ENCODE data around the gene RIMS1.

DNA sequence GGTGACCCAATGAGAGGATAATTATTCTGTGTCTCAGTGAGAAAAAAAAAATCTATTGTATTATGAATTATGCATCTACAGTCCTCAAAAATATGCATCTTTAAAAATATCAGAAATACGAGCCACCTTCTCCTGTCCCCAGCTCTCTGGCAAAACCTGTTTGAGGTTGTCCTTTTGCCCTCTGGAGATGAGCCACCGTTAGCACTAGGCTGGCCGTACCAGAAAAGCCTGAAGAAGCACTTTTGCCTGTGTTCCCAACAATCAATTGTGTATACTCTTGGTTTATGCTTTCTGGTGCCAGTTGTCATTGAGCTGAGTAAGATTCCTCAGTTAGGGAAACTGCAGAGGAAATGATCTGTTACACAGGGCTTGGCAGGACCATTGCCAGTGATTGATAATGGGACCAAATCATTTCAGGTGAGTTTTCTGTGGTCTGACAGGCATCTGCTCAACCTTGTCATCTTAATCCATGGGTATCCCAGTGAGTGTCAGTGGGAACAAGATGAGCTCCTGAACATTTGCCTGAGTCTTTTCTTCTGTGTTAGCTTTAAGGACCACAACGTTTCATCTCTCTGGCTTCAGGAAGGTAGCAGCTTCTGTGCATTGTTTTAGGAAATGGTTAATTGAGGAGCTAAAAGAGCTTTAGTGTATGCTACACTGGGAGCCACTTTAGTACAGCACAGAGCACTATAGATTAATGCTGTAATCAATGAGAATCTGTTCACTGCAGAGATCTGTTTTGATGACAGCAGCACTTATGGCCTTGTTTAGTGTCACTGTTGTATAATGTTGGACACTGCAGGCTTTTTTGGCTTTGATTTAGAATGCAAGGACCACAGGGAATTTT lies 330.1 kb downstream of the RIMS1 start:
- TF ChIP-seq, protein P1, sequence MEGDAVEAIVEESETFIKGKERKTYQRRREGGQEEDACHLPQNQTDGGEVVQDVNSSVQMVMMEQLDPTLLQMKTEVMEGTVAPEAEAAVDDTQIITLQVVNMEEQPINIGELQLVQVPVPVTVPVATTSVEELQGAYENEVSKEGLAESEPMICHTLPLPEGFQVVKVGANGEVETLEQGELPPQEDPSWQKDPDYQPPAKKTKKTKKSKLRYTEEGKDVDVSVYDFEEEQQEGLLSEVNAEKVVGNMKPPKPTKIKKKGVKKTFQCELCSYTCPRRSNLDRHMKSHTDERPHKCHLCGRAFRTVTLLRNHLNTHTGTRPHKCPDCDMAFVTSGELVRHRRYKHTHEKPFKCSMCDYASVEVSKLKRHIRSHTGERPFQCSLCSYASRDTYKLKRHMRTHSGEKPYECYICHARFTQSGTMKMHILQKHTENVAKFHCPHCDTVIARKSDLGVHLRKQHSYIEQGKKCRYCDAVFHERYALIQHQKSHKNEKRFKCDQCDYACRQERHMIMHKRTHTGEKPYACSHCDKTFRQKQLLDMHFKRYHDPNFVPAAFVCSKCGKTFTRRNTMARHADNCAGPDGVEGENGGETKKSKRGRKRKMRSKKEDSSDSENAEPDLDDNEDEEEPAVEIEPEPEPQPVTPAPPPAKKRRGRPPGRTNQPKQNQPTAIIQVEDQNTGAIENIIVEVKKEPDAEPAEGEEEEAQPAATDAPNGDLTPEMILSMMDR (IDR thresholded peaks at IDR 0.05): no peak
- TF ChIP-seq POLR2A (IDR thresholded peaks at IDR 0.05): no peak
